GM10248 (cell line): ENCODE measurements around the gene FSTL4.

ENCODE experiments used
- CTCF ChIA-PET: fragments of 300-600 bp; sonication (Branson Sonifier 250); formaldehyde crosslinking; extraction: SDS; loops from one replicate; lab custom pipeline; 2021; ENCODE audit warnings: antibody characterized with exemption; lab: Yijun Ruan, JAX
- POLR2A ChIA-PET: fragments of 350-650 bp; sonication (Branson Sonifier 250); formaldehyde crosslinking; extraction: SDS; loops from one replicate; lab custom pipeline; 2020; ENCODE audit warnings: antibody characterized with exemption; lab: Yijun Ruan, JAX
- DNase-seq: peaks from one replicate; pipeline ENCODE4 v3.0.0; 2012; ENCODE audit errors: extremely low spot score
- TF ChIP-seq, protein P1 (sequence below): IDR thresholded peaks from 2 replicates; pipeline ENCODE4 v1.5.1; 2012; ENCODE audit warnings: mild to moderate bottlenecking, low read depth; ENCODE audit errors: extremely low read depth, missing control alignments, control extremely low read depth

The FSTL4 gene

GRCh38 chr5:133332439-133333024, 279.8 kb downstream of the FSTL4 start:
- CTCF ChIA-PET, result interaction anchor here (1.3 kb wide), 1 partner anchor 29 kb away, joined by 4 read pairs; no protein-coding TSS in a partner anchor
- no peak for DNase-seq
- POLR2A ChIA-PET, result no interaction called here
- TF ChIP-seq, protein P1, sequence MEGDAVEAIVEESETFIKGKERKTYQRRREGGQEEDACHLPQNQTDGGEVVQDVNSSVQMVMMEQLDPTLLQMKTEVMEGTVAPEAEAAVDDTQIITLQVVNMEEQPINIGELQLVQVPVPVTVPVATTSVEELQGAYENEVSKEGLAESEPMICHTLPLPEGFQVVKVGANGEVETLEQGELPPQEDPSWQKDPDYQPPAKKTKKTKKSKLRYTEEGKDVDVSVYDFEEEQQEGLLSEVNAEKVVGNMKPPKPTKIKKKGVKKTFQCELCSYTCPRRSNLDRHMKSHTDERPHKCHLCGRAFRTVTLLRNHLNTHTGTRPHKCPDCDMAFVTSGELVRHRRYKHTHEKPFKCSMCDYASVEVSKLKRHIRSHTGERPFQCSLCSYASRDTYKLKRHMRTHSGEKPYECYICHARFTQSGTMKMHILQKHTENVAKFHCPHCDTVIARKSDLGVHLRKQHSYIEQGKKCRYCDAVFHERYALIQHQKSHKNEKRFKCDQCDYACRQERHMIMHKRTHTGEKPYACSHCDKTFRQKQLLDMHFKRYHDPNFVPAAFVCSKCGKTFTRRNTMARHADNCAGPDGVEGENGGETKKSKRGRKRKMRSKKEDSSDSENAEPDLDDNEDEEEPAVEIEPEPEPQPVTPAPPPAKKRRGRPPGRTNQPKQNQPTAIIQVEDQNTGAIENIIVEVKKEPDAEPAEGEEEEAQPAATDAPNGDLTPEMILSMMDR, result no peak

GRCh38 chr5:133331941-133332340, 280.4 kb downstream of the FSTL4 start:
- ChIA-PET CTCF (interaction anchor here (1.3 kb wide), 1 partner anchor 28 kb away, joined by 4 read pairs; no protein-coding TSS in a partner anchor), POLR2A (no interaction called here)

DNA sequence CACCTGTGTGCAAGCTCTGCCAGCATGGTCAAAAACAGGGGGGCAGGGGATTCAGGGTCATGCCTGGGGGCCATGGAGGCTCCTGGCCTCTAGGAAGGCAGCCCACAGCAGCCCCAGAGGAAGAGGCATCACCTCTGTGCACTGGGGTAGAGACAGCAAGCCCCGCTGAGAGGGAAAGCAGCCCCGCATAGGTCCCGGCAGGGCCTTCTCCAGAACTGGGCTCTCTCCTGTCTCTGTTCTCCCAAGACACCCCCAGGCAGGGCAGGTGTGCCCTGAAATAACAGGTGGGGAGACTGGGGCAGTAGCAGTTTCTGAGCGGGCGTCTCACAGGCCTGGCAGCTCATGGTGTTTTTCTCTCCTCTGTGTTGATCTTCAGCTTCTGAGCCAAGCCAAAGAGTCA, 281.4 kb downstream of the FSTL4 start:
- DNase-seq, result no peak
- TF ChIP-seq, protein P1, result no peak
- CTCF ChIA-PET, result no interaction called here
- POLR2A ChIA-PET, result no interaction called here

More at GRCh38 chr5:133331941-133332340, 280.4 kb downstream of the FSTL4 start:
- no peak for DNase-seq
- TF ChIP-seq, protein P1, result no peak

DNA sequence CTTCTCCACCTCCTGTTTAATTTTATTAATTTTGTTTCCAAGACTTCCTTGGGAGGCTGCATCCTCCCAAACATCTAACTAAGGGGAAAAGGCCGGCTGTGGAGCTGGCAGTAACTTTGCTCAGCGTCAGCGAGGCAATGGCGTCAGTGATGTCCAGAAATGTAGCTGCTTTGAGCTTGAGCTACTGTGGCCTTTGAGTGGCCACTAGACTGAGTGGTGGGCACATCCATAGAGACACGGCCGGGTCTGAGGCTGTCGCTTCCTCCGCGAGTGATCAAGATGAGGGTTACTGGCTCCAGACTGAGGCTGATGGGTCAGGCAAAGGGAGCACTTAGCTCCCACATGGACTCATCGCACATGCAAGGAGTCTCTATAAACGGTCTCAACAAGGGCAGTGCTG, 283.5 kb downstream of the FSTL4 start:
- TF ChIP-seq, protein P1, result no peak

DNA sequence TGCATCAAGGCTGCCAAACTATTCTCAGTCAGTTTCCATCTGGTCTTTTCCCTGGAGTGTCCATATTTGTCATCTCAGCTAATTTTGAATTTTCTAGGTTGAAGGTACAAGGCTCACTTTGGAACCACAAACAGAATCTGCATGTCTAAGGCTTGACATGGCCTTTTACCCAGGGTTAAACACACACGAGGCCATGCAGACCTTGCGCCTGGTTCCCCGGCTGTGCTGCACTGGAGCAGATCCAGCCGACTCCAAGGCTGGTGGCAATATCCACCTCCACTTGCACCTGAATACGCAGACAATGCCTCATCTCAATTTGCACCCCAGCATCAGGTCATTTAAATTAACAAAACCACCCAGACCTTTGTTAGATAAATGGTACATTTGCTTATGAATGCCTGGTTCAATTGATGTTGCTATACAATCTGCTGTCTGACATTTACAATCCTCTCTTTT, 284.4 kb downstream of the FSTL4 start:
- TF ChIP-seq, protein P1, result no peak
- ChIA-PET POLR2A (no interaction called here), CTCF (interaction anchor here (0.7 to 1.4 kb wide), 3 partner anchors 7 to 25 kb away, joined by 3 to 5 read pairs (median 3); no protein-coding TSS in a partner anchor)
- no peak for DNase-seq

More for the DNA sequence above, 283.5 kb downstream of the FSTL4 start:
- no peak for DNase-seq
- POLR2A ChIA-PET, result no interaction called here
- CTCF ChIA-PET, result interaction anchor here (1.2 kb wide), 1 partner anchor 26 kb away, joined by 3 read pairs; no protein-coding TSS in a partner anchor

- TF ChIP-seq, protein P1, result no peak
- POLR2A ChIA-PET, result no interaction called here
- DNase-seq, result no peak
- CTCF ChIA-PET, result interaction anchor here (0.7 to 1.7 kb wide), 7 partner anchors 8 to 216 kb away, joined by 3 to 5 read pairs (median 4); no protein-coding TSS in a partner anchor
Measured at GRCh38 chr5:133326361-133326760, 286.0 kb downstream of the FSTL4 start.
